ENCODE results near the gene COL23A1.

COL23A1 gene

DNA sequence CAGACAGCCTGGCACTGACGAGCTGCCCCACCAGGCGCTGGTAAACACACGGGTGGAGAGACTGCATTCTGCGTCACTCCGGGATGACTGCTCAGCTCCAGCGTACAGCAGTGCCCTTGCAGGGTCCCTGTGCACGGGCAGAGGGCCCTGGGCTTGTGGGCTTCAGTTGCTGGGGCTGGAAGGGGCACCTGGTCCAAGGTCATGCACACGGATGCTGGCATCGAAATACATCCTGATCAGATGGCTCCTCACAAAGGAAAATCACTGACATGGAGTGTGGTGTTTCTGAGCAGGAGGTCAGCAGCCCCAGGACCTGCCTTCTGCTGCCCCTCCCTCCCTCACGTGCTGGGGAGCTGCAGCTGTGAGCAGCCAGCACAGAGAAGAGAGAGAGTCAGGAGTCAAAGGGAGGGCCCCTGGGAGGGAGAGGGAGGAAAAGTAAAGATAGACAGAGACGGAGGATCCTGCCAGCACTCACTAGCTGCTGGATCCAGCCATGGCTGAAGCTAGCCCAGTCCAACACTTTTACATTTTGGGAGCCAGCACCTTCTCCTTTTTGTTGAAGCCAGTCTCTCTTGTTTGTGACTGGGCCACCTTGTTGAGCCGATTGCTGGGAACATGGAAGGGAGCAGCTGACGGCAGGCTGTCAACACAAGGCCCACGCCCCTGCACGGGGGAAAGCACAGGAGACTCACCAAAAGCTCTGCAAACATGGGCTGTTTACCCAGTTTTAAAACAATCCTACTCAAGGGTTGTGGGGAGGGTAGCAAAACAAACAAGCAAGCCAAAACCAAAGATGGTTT, 191.1 kb downstream of the COL23A1 start:
- no peaks in the 10 kb centered on the region for H3K4me1 Mint-ChIP-seq
- peaks cover 3% of the 10 kb centered on the region for H3K27me3 Mint-ChIP-seq
- no peaks in the 10 kb centered on the region for H3K9me3 Mint-ChIP-seq
- no peak overlapping the region for H3K4me3 Mint-ChIP-seq
- H3K27ac Mint-ChIP-seq = no peak overlapping the region
- H3K36me3 Mint-ChIP-seq = peaks cover 4% of the 10 kb centered on the region

DNA sequence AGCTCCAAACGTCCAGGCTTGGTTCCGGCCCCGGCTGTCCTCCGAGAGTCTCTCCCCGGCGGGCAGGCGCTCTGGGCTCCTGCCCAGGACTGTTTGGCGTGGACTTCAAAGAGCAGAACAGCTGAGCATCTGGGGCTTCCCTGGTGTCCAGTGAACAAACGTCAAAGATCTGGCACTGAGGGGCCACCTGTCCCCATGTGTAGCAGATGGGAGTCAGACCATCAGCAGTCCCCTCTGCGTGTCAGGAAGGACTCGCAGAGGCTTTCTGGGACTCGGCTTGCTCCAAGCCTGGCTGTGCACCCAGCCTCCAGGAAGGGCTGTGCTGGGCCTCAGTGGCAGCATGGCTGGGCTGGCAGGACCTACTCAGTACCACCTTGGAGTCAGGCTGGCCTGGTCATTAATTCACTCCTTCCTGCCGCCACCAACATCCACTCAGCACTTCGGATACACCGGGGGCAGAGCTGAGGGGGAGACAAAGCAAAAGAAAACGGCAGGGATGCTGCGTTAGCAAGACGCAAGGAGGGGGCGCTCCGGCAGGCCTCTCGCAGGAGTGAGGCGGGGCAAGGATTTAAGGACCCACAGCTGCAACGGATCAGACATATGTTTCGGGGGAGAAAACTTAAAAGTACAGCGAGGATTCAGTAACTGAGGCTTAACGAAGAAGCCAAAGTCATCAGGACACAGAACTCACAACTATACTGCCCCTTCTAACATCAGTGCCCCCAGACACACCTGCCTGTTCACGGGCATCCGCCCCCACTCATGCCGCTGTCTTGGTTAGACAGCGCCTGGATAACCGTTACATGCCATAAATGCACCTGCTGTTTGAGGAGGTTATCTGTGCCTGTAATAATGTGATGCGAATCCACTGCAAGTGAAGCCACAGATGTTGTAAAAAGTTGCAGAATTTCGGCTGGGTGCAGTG, 193.1 kb downstream of the COL23A1 start:
- Mint-ChIP-seq H3K4me1 (no peaks in the 10 kb centered on the region), H3K27me3 (peaks cover 1% of the 10 kb centered on the region), H3K4me3 (no peak overlapping the region), H3K36me3 (peaks cover 4% of the 10 kb centered on the region), H3K9me3 (no peaks in the 10 kb centered on the region), H3K27ac (no peak overlapping the region)

DNA sequence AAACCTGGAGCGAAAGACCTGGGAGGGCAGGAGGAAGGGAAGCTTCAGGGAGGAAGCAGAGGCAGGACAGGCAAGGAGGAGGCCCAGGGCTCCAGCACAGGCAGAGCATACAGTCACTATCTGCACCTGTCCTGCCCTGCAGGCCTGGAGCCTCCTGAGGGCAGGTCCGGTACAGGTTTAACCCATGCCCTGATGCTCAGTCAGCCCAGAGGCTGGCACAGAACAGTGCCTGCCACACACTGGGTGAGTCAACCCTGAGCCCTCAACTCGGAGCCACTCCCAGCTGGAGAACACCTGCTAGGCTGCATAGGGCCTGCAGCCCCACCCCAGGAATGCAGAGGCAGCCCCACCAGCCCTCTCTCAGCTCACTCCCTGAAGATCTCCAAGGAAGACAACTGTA, 196.1 kb downstream of the COL23A1 start:
- Mint-ChIP-seq H3K9me3 (no peaks in the 10 kb centered on the region), H3K27me3 (no peaks in the 10 kb centered on the region), H3K27ac (no peak overlapping the region), H3K4me3 (no peak overlapping the region), H3K4me1 (no peaks in the 10 kb centered on the region), H3K36me3 (peaks cover 2% of the 10 kb centered on the region)

DNA sequence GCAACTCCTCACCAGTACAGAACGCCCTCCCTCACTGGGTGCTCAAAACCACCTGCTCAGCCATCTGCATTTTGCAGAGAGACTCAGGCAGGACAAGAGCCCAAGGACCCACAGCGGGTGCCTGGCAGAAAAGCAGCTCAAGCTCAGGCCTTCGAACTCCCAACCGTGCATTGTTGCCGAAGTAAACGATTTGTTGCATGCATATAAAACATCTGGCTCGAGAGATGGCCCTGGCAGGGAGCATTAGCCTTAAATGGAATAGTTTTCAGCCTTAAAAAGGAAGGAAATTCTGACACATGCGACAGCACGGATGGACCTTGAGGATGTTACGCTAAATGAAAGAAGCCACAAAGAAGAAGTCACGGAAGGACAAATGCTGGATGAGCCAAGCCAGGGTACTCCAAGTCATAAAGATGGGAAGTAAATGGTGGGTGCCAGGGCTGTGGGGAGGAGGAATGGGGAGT, 197.2 kb downstream of the COL23A1 start:
- H3K4me3 Mint-ChIP-seq = no peak overlapping the region
- no peaks in the 10 kb centered on the region for H3K4me1 Mint-ChIP-seq
- H3K27ac Mint-ChIP-seq = no peak overlapping the region
- no peaks in the 10 kb centered on the region for H3K27me3 Mint-ChIP-seq
- H3K9me3 Mint-ChIP-seq = no peaks in the 10 kb centered on the region
- peaks cover 2% of the 10 kb centered on the region for H3K36me3 Mint-ChIP-seq

DNA sequence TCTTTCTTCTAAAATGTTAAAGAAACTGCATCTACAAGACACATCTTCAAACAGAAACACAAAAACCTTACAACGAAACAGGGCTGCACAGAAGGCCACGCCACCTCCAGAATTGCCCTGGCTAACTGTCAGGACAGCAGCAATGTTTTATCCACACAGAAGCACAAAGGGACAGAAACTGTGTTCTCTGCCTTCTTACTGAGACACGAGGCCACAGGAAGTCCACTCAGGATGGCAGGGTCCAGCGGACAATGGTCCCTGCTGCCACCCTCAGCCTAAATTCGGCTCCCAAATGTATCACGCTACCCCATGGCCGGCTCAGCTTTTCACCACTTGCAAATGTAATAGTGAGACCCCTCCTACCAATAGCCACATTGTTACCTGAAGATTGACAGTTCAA, 197.8 kb downstream of the COL23A1 start:
- Mint-ChIP-seq H3K9me3 (no peaks in the 10 kb centered on the region), H3K4me3 (no peak overlapping the region), H3K27ac (no peak overlapping the region), H3K4me1 (no peaks in the 10 kb centered on the region), H3K36me3 (peaks cover 2% of the 10 kb centered on the region), H3K27me3 (no peaks in the 10 kb centered on the region)

DNA sequence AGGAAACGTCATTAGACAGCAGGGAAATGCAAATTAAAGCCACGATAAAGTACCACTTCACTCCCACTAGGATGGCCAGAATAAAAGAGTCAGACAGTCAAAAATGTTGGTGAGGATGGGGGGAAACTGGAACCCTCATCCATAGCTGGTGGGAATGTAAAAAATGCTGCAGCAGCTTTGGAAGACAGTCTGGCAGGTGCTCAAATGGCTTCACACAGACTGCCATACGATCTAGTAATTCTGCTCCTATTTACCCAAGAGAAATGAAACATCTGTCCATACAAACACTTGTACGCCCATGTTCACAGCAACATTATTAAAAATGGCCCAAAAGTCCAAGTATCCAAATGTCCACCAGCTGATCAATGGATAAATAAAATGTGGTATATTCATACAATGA, 198.7 kb downstream of the COL23A1 start:
- Mint-ChIP-seq H3K36me3 (peaks cover 2% of the 10 kb centered on the region), H3K4me1 (no peaks in the 10 kb centered on the region), H3K9me3 (no peaks in the 10 kb centered on the region), H3K4me3 (no peak overlapping the region), H3K27me3 (no peaks in the 10 kb centered on the region), H3K27ac (no peak overlapping the region)

DNA sequence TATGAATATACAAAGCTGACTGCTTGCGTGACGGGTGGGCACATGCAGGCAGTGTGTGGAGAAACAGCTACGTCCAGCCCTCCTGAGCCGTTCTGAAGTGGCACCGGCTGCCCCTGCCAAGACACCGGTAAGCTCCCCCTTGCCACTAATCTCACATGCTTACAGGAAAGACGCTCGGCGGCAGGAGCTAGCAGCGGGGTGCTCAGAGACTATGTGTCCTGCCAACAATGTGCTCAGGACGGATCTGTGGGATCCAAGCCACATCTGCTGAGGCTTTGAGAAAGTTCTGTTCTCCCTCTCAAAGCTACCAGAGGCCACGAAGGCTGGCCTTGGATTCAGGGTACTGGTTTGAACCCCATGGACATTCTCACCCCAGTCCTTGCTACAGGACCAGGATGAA, 200.4 kb downstream of the COL23A1 start:
- no peak overlapping the region for H3K4me3 Mint-ChIP-seq
- H3K27me3 Mint-ChIP-seq = no peaks in the 10 kb centered on the region
- H3K36me3 Mint-ChIP-seq = peaks cover 2% of the 10 kb centered on the region
- H3K9me3 Mint-ChIP-seq = no peaks in the 10 kb centered on the region
- no peaks in the 10 kb centered on the region for H3K4me1 Mint-ChIP-seq
- H3K27ac Mint-ChIP-seq = no peak overlapping the region

DNA sequence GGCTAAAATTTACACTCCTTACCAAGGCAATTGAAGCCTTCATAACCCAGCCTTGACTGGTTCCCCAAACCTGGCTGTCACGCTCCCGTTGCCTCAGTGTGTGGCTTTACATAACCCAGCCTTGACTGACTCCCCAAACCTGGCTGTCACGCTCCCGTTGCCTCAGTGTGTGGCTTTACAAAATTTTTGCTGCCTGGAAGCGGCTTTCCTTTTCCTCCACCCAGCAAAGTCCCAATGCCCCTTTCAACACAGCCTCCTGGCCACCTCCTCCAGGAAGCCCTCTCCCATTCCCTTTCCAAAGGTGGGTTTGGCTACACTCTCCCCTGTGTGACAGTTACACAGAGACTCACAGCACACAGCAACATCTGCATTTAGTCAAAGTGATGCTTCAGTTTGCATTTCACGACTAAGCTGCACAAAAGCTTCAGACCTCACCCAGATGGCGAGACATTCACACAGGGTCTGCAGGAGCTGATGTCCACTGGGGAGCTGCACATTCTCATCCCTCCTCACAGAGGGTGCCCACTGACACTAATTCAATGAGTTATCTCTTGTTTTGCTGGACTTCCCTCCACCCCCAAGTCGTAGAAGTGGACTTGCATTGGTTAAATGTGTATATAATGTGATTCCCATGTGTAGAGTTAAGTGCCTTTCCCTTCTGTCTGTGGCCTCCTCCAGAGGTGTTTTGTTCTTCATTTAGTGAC, 201.0 kb downstream of the COL23A1 start:
- Mint-ChIP-seq H3K4me1 (no peaks in the 10 kb centered on the region), H3K27ac (no peak overlapping the region), H3K4me3 (no peak overlapping the region), H3K27me3 (no peaks in the 10 kb centered on the region), H3K9me3 (no peaks in the 10 kb centered on the region), H3K36me3 (peaks cover 2% of the 10 kb centered on the region)

DNA sequence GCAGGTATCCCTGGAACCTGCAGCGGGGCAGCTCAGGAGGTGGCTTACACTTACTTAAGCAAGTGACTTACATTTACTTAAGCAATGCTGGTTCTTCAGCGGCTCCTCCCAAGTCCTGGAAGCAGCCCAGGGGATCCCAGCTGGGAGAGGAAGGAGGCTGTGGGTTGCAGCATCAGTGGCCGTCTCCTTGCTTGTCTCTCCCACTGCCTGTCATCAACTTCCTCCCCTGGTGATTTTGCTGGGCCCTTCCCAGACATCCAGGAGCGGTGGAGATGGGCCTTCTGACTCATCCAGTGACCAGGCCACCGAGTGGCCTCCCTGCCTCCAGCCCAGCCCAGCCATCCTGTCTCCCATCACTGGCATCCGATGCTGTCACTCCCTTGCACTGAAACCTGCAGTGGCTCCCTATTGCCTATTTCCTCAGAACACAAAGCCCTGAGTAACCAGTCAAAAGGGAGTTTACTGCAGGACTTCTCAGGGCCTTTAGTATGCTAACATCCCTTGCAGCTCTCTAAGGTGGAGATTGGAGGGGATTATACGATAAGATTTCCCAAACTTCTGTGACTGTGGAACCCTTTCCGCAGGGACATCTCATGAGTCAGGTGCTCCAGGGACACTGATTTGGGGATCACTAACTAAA, 201.7 kb downstream of the COL23A1 start:
- Mint-ChIP-seq H3K9me3 (no peaks in the 10 kb centered on the region), H3K36me3 (peaks cover 2% of the 10 kb centered on the region), H3K27me3 (no peaks in the 10 kb centered on the region), H3K4me1 (no peaks in the 10 kb centered on the region), H3K27ac (no peak overlapping the region), H3K4me3 (no peak overlapping the region)

DNA sequence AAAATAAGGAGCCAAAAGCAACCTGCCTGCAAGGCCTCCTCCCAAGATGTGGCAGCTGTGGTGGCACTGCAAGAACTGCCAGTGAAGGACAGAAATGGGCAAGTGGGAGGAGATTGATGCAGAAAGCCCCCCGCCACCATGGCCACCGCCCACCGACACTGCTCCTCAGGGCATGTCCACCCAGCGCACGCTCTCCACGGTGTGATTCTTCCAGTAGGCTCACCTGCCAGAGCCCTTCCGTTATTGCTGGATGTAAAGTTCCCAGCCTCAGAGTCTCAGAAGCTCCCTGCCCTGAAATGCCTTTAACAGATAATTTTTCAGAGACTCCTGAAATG, 202.4 kb downstream of the COL23A1 start:
- Mint-ChIP-seq H3K27ac (no peak overlapping the region), H3K9me3 (no peaks in the 10 kb centered on the region), H3K4me3 (no peak overlapping the region), H3K27me3 (no peaks in the 10 kb centered on the region), H3K4me1 (no peaks in the 10 kb centered on the region), H3K36me3 (no peaks in the 10 kb centered on the region)

DNA sequence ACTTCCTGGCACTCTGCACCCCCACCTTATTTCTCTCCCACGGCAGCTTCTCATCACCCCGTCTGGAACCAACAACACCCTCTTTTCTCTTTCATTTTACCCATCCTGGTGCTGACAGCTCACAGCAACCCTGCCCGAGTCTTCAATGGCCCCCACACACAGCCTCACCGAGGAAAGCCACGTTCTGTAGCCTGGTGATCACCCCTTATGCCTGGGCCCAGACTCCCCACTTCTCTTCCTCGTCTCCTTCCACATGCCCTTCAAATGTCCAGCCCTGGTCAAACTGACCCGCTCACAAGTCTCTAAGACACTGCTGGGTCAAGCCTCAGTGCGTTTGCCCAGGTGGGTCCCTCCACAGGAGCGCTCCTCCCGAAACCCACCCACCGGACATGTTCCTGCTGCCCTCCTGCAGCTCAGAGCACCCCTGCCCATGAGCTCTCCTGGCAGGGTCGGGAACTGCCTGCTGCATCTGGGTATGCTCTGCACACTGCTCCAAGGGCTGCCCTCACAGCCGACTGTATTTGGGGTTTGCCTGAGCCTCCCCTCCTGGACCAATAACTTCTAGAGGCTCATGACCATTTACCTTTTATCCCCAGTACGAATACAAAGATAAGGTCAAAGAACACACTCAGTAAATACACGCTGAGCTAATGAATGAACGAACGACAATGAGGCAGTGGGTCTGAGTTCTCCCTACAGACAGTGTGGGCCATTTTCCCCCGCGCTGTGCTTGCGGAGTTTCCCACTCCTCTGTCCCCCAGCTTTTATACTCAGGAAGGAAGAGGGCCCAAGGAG, 202.9 kb downstream of the COL23A1 start:
- no peaks in the 10 kb centered on the region for H3K9me3 Mint-ChIP-seq
- no peaks in the 10 kb centered on the region for H3K27me3 Mint-ChIP-seq
- H3K36me3 Mint-ChIP-seq = no peaks in the 10 kb centered on the region
- no peak overlapping the region for H3K4me3 Mint-ChIP-seq
- no peaks in the 10 kb centered on the region for H3K4me1 Mint-ChIP-seq
- H3K27ac Mint-ChIP-seq = no peak overlapping the region

DNA sequence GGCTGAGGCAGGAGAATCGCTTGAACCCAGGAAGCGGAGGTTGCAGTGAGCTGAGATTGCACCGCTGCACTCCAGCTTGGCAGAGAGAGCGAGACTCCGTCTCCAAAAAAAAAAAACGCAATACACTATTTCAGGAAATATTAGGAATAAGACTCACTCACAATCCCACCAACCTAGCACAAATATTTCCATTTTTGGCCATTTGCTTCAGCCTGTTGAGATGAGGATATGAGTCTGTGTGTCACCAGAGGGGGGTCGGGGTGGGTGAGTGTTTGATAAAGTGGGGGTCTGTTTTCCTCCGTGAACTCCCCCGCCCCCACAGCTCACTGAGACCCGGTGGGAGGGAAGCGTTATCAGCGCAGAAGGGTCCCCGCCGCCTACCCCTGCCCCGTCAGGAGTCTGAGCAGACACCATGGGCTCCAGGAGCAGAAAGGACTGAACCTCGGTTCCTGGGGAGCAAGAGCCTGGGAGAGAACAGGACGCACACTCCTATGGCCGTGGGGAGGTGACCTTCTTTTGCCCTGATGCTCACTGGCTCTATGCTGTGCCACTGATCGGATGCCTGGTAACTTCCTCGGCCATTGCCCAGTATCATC, 203.8 kb downstream of the COL23A1 start:
- Mint-ChIP-seq H3K27me3 (no peaks in the 10 kb centered on the region), H3K4me3 (no peak overlapping the region), H3K27ac (no peak overlapping the region), H3K9me3 (no peaks in the 10 kb centered on the region), H3K4me1 (no peaks in the 10 kb centered on the region), H3K36me3 (no peaks in the 10 kb centered on the region)

DNA sequence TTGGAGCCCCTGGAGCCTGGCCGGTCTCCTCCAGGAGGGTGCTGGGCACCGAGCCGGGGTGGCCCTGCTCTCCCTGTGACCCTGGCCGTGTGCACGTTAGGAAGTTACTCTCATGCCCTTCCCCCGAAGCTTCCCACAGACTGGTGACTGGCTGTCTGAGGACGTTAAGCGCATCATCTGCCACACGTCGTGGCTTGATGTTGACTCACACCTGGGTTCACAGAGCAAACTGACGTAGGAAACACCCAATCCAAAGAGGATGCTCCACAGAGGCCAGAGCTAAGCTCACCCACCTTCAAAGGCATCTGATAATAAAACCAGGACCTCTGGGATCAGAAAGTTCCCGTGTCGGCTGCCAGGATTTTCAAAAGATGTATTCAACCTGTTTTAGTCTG, 204.7 kb downstream of the COL23A1 start:
- no peak overlapping the region for H3K27ac Mint-ChIP-seq
- H3K4me3 Mint-ChIP-seq = no peak overlapping the region
- H3K4me1 Mint-ChIP-seq = no peaks in the 10 kb centered on the region
- no peaks in the 10 kb centered on the region for H3K9me3 Mint-ChIP-seq
- no peaks in the 10 kb centered on the region for H3K27me3 Mint-ChIP-seq
- H3K36me3 Mint-ChIP-seq = no peaks in the 10 kb centered on the region

DNA sequence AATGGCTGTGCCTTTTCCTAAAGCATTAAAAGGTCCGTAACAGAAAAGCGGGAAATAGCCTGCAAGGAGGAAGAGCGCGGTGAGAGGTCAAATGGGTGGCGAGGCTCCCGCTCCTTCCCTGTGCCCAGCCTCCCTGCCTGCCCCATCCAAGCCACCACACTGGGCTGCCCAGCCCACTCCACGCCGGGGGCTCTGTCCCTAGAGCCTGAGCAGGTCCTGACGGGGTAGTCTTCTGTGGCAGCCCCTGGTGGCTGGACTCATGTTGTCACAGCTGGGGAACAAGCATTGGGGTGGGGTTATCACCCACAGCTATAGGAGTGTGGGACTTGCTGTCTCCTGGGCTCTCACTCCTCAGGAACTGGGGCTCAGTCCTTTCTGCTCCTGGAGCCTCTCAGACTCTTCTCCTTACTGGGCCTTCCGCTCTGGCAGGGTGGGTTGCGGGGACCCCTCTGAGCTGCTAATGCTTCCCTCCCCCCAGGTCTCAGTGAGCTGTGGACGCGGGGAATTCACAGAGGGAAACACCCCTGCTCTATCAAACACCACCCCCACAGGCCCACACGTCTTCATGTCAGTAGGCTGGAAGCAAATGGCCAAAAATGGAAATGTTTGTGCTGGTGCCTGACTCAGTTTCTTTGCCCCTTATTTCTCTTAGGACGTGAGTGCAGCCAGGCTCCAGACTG, 205.2 kb downstream of the COL23A1 start:
- Mint-ChIP-seq H3K9me3 (no peaks in the 10 kb centered on the region), H3K4me1 (no peaks in the 10 kb centered on the region), H3K4me3 (no peak overlapping the region), H3K27ac (no peak overlapping the region), H3K27me3 (no peaks in the 10 kb centered on the region), H3K36me3 (no peaks in the 10 kb centered on the region)
